SKM-1 treated with dmso at 0.1 percent for 144 hours (cell line): ENCODE data around the gene SSTR3.
"Not testable (repeated sequence)": the region's sequence is repeated elsewhere in the genome, so short reads cannot be mapped to it uniquely, and the experiment has no call there.

Source experiments
- DNase-seq: peaks from one replicate; lab custom pipeline; 2025; ENCODE audit not compliant: unreplicated experiment; lab: John Stamatoyannopoulos, UW

SSTR3 gene

DNA sequence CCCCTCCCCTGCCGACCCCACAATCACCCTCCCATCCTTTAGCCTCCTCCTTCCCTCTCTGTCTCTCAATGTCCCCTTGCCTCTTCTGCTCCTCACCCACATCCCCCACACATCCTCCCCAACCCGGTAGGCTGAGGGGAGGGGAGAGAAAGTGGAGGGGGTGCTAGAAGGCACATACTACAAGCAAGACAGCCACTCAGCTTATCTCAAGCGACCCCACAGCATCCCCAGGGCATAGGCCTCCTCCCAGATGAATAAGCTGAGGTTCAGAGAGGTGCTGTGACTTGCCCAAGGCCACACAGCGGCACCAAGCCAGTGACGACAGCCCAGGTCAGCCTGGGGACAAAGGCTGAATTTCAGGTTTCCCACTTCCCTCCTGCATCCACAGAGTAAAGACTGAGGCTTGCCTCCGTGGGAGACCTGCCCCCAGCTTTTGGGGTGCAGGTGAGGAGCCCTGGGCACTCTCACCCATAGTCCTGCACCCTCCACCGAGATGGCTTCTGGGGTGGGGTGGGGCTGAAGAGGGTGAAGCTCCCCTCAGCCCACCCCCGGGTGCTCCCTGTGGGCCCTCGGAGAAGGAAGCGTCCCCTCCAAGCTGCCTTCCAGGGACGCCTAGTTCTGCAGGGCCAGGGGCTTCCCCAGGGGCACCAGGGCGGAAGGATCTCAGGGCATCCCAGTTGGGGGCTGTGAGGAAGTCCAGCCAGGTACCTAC, 31.3 kb upstream of the SSTR3 start:
- DNase-seq = no peak

DNA sequence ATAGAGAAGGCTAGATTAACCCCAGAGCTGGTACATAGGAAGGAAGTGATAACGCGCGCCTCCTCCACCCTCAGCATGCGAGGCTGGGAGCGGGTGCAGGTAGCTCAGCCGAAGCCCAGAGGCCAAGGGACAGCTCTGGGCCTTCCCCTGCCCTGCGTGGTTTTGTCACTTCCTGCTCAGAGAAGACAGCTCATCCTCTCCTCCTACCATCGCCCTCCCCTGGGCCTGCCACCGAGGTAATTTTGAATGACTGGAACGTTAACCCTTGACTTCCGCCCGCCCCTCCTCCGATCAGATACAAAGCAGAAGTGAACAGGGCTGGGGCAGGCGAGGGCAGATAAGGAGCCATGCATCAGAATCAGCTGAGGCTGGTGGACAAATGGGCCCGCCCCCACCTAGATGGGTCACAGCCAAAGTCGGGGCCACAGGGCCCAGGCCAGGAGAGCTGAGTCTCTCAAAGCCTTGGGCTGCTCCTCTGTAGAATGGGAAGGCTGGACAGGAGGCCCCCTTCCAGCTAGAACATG, 30.2 kb upstream of the SSTR3 start:
- DNase-seq = peak; percentile 98

DNA sequence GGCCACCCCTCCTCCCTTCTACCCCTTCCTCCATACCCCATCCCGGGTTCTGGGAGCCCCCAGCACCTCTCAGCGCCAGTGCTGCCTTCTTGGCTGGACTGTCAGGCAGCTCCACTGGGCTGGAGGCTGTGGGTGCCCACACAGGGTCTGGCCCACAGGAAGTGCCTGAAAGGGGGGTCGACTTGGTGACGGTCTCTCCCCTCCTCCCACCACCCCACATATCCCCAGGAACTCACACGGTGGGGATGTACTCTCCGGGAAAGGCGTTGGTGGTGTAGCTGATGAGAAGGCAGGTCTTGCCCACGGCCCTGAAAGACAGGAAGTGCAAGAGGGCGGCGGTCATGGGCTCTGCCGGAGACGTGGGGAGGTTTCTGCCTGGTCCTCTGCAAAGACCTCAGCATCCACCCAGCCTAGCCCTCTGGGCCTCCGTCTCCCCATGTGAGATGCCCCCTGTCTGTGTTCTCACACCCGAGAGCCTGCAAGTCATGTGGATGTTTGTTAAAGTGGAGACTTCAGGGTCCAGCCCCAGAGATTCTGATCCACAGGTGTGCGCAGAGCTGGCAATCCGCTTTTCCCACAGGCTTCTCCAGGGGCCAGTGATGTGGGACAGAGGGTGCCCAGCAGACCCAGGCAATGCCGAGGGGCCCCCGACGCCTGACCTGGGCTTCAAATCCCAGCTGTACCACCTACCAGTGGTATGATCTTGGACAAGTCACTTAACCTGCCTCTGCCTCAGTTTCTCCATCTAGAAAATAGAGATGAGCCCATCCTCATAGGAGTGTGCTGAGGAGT, 29.3 kb upstream of the SSTR3 start:
- no peak for DNase-seq

DNA sequence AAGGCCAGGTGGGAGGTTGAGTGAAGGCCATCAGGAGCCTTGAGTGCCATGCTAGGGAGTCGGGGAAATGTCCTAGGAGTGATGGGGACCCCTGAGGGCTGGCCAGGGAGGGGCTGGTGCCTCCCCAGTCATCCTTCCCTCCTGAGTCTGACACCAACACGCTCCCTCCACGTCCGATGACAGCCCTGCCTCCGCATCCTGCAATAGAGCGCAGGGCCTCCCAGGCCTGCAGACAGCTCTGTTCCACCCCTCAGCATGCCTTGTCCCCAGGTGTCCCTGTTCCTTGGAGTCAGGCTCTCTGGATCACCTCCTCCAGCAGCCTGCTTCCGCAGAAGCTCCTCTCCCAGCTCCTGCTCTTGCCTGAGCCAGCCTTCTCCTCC, 28.7 kb upstream of the SSTR3 start:
- DNase-seq = no peak

DNA sequence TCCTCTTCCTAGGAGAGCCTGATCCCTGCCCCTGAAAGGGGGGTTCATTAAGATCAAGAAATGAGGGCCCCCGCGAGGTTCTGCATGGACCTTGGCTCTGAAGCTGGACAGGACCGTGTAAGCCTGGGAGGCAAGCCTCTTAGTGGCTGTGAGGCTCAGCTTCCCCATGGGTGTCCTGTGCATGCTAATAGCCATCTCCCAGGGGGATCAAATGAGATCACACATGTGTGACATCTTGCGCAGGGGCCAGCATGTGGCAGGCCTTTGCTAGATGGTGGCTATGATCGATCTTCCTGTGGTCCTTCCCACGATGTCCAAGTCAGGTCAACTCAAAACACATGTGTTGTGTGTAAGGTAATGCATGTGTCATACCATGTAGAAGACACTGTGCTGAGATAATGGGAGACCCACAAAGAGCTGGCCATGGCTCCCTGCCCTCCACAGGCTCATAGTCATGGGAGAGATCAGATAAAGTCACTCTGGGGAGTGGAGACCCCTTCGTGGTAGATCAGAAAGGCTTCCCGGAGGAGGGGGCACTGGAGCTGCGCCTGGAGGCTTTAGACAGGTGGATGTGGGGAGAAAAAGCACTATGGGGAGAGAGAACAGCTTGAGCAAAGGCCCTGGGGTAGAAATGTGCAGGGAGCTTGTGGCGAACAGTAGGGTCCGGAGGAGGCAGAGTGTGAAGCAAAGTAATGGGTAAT, 28.1 kb upstream of the SSTR3 start:
- DNase-seq = no peak

DNA sequence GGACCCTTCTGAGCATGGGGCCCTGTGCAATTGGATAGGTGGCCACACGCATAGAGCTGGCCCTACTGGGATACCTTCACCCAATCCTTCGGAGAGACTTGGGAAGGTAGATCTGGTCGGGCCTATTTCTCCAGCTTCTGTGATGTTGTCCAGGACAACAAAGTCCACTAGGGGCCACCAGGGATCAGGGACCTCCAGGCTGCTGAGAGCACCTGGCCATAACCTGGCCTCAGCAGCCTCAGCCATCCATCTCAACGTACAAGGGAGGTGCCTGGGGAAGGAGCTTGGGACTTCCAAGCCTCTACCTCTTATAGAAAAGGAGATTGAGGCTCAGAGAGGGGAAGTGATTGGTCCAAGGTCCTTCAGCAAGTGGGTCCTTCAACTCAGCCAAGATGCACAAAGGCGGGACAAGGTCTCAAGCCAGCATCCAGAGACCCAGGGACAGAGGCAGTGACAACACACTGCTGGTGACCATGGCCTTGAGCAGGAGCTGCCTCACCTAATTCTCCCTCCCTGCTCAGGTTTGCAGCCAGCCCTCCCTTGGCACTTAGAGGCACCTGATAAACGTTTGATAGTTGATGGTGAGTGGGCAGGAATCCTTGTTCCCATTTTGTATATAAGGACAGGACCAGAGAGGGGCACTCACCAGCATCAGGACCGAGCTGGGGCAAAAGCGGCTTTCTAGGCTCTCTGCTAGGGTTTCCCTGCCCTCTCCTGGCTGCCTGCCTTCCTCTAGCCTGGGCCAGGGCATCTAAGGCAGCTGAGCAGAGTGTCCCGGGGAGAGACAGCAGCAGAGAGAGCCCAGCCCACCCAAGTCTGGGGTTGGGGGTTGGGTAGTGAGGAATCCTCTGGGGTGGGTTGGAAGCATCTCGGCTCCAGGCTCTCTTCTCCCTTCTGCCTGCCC, 27.3 kb upstream of the SSTR3 start:
- no peak for DNase-seq

DNA sequence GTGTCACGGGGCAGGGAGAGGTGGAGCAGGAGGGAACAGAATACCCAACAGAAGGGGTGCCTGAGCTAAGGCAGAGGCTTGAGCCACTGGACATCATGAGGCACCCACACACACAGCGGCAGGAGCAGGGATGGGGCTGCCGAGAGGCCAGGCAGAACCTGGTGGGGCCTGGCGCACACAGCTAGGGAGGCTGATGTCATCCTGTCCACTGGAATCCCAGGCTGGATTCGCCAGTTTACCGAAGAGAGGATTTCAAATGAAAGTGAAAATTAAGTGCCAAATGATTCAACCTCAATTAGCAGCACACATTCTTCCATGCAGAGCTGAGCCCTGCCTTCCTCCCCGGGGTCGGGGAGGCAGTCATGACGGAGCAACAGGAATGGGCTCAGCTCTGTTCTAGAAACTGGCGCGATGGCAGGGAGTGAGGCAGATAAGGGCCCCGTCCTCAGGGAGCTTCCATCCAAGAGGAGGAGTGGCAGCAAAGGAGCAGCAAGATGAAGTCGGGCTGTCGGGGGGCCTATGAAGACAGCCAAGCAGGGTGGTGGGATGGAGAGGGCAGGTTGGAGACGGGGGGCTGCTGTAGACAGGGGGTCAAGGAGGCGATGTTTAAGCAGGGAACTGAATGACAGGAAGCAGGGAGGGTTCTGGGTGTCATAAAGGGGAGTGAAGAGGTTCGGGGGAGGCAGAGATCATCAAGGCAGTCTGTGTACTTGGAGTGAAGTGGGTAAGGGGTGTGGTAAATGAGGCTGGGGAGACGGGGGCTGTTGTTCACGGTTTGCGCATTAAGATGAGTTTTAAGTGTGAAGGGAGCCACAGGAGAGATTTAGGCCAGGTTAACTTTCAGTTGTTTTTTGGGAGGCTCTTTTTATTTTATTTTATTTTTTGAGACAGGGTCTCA, 25.3 kb upstream of the SSTR3 start:
- no peak for DNase-seq

DNA sequence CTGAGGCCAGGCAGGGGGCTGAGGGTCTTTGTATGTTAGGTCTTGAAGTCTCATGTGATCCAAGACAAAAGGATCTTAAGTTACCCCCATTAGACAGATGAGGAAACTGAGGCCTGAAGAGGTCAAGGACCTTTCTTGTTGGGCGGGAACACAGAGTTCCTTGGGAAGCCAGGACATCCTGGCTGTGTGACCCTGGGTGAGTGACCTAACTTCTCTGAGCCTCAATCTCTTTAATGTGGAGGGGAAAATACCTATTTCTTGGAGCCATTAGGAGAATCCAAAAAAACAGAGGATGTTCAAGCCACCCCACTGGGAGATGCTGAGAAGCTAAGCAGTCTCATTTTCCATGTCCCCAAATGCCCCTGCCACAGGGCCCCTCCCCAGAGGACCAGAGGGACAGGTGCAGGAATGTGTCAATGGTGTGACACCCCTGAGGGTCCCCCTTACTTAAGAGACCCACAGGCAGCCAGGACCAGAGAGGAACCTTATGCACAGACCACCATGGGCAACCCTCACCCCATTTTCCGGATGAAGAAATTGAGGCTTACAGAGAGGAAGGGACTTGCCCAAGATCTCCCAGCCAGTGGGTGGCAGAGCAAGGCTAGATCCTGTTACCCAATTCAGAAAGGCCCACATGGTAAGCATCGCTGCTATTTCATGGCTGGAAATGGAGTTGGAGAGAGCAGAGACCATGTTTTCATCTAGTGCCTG, 23.8 kb upstream of the SSTR3 start:
- DNase-seq = no peak

DNA sequence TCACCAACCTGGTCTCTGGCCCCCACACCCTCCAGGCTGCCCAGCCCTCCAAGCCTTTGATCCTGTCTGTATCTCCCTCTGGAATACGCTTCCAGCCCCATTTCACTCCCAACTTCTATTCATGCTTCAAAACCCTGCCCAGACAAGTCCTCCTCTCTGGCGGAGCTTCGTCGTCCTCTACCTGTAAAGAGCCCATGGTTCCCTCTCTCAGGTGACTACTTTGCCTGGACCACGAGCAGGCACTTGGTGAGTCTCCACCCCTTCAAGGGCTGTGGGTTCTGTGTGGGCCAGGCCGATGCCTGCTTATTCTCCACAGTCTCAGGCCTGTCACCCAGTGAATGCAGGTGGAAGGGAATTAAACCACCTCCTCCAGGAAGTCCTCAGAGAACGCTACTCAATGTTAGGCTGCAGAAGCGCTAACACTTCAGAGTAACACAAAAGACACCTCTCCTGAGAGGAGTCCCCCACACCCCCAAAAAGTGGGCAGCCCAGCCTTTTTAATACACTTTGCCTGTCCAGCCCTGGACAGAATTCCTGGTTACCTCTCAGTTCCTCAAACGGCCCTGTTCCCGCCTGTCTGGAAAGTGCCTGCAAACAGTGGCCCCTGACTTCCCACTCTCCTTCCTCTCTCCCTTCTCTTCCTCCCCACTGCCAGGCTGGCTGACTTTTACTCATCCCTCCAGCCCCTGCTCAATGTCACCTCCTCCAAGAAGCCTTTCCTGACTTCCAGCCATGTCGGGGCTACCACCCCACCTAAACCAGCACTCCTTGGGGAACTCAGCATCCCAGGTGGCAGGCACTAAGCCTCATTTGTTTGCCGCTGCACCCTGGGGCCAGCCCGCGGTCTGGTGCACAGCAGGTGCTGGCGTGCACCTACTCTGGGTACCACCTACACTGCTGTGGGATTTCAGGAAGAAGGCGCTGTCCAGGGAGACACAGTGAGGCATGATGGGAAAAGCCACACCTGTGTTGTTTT, 22.7 kb upstream of the SSTR3 start:
- no peak for DNase-seq

DNA sequence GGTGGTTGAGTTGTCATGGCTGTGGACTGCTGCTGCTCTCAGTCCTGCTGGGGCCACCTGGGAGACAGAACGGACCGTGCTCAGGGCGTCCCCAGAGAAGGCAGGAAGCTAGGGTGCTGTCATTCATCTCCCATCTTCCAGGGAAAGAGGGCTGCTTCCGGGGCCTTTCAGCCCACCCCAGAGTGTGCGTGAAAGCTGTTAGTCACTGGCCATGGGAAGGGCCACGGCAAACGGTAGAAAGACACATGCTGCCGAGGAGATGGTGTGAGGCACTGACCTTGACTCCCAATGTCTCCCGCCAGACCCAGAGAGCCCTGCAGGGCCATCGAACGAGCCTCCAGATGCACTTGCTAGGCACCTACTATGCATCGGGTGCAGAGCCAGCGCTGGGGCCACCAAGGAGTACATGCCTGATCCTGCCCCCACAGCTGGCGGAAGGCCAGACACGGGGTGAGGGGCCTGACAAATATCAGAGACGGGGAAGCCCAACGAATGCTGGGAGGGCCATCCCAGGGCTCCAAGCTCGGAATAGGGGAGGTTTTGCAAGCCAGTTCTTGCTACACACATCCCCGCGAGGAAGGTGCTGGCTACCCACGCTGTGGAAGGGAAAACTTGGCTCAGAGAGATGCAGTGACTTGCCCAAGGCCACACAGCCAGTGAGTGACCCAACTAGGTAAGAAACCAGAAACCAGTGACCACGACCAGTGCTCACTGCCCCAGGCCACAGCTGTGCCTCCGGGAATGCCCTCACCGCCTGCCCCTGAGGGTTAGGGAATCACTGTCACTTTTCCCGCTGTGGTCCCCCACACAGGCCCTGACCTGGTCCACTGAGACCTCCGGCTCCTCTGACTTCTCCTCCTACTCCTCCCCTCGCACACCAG, 21.7 kb upstream of the SSTR3 start:
- DNase-seq = no peak

DNA sequence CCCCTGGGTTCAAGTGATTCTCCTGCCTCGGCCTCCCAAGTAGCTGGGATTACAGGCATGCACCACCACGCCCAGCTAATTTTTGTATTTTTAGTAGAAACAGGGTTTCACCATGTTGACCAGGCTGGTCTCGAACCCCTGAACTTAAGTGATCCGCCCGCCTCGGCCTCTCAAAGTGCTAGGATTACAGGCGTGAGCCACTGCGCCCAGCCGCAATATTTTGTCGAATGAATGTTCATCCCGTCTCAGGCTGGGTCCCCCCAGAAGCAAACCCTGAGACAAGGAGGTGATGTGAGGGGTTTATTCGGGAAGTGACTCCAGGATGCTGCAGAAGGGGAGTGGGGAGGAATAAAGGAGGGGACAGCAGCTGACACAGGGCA, 21.1 kb upstream of the SSTR3 start:
- not testable (repeated sequence) for DNase-seq

DNA sequence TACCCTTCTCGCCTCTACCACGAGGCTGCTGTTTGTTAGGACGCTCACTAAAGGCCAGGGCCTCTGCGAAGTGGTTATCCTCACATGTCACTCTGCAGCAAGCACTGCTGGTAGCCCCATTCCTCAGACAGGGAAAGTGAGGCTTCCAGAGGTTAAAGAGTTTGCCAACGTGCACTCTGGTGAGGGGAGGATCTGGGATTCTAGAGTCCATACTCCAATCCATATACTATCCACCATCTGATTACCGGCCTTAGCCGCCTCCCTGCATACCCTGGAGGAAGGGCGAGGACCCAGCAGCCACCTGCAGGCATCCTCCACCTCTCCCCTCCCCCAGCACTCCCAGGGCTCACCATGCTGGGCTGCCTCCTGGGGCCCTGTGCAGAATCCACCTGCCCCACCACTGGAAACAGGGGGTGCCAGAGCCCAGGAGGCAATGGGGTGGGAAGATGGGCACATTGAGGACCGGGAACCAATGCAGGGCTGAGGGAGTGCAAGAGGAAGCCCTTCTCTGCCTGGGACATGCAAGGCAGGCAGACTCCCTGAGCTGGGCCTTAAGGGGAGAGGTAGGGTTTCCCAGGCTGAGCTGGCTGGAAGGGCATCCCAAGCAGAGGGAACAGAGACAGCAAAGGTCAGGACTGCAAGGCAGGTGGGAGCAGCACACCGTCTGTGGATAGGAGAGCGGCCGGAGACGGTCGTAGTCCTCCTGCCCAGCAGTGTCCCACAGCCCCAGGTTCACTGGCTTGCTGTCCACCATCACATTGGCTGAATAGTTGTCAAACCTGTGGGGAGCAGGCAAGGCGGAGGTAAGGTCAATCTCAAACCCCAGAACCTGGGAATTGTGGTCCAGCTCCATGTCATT, 20.1 kb upstream of the SSTR3 start:
- DNase-seq = no peak

DNA sequence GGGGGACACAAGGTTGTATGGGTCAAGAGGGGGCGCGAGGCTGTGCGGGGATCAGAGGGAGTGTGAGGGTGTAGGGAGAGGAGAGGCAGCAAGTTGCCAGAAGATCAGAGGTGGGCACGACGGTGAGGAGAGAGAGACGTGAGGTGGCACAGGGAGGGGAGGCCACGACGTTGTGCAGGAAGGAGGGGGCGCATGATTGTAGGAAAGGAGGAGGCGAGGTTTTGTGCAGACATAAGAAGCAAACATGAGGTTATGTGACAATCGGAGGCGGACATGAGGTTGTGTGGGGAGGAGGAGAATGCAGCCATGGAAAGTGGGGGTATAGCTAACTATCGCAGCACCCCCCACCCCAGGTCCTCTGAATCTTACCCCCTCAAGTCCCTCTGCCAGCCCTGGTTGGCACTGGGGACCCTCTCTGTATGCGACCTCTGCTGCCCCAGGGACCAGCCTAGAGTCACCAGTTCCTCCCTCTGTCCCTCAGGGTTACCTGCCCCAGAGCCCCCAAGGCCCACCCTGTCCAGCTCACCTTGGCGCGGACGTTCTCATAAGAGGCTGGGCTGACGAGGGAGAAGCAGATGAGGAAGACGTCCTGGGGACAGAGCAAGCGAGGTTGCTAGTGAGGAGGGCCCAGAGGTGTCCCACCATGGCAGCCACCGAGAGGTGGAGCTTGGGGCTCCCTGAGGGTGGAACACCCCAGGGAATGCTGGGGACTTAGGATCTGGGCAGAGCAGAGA, 19.3 kb upstream of the SSTR3 start:
- DNase-seq = no peak

DNA sequence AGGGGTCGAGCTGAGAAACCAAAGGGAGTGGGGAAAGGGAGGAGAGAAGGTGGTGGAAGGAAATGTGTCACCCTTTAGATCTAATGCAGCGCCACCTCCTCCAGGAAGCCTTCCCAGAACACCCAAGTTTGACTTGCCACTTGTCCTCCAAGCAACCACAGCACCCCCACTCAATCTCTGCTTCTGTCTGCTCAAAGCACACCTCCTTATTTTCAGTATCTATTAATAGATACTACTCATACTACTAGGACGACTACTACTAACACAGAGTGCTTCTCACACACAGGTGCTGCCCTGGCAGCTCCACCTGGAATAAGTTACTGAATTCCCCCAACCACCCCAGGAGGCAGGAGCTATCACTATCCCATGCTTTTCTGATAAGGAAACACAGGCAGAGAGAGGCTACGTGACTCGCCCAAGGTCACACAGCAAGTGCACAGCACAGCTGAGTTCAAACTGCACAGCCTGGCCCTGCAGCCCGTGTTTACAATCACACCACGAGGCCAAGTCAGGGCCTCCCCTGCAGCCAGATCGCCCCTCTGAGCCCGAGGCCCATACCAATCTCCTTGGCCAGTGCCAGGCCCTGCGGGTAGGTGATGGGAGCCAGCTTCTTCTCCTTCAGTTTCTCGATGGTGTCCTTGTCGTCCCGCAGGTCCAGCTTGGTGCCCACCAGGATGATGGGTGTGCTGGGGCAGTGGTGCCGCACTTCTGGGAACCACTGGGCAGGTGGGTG, 18.6 kb upstream of the SSTR3 start:
- no peak for DNase-seq
